ENCODE measurements around the gene TMPRSS3. TPM values are rescaled to one million over a fixed set of nuclear protein-coding genes. Genes with fewer than 3 reads are reported as not detected.

TMPRSS3 gene
- polyA plus RNA-seq, 1 experiment: not detected

GRCh38 chr21:42366292-42367010 is 29.4 kb downstream of the TMPRSS3 start, which contains the start of gene TFF1:
TSS of gene TFF1 (minus strand) at chr21:42366535. CDS start at chr21:42366495, 40 bp downstream.
- no peaks in the 10 kb centered on the region for H3K27me3 ChIP-seq (ENCODE audit: control insufficient read depth, insufficient read depth, low read length)
- no peaks in the 10 kb centered on the region for H3K36me3 ChIP-seq (ENCODE audit: control insufficient read depth, insufficient read depth, low read length)
- POLR2A ChIA-PET: no interaction called here
- no peak within 1 kb of the TSS for H3K4me3 ChIP-seq (ENCODE audit: low read depth, low read length)
- CTCF ChIA-PET: no interaction called here
- DNase-seq (ENCODE audit: low read depth): no peak
- TF ChIP-seq CTCF (IDR thresholded peaks at IDR 0.05; ENCODE audit: insufficient read depth, low read depth, low read length): no peak

GRCh38 chr21:42365770-42366169 is 30.1 kb downstream of the TMPRSS3 start:
- ChIA-PET POLR2A (no interaction called here), CTCF (no interaction called here)
- no peak for TF ChIP-seq CTCF (IDR thresholded peaks at IDR 0.05; ENCODE audit: insufficient read depth, low read depth, low read length)
- DNase-seq (ENCODE audit: low read depth): no peak
- Histone ChIP-seq H3K4me3 (ENCODE audit: low read depth, low read length) (no peak overlapping the region), H3K36me3 (ENCODE audit: control insufficient read depth, insufficient read depth, low read length) (no peaks in the 10 kb centered on the region), H3K27me3 (ENCODE audit: control insufficient read depth, insufficient read depth, low read length) (no peaks in the 10 kb centered on the region)

- Histone ChIP-seq H3K4me3 (ENCODE audit: low read depth, low read length) (no peak overlapping the region), H3K27me3 (ENCODE audit: control insufficient read depth, insufficient read depth, low read length) (no peaks in the 10 kb centered on the region), H3K36me3 (ENCODE audit: control insufficient read depth, insufficient read depth, low read length) (no peaks in the 10 kb centered on the region)
- CTCF ChIA-PET: no interaction called here
- no peak for DNase-seq (ENCODE audit: low read depth)
- POLR2A ChIA-PET: no interaction called here
- no peak for TF ChIP-seq CTCF (IDR thresholded peaks at IDR 0.05; ENCODE audit: insufficient read depth, low read depth, low read length)
These were observed 31.5 kb downstream of the TMPRSS3 start for GRCh38 chr21:42364304-42364865.

GRCh38 chr21:42363312-42363711 is 32.5 kb downstream of the TMPRSS3 start:
- ChIA-PET CTCF (interaction anchor here (1.3 kb wide), 1 partner anchor 18 kb away, joined by 3 read pairs; no protein-coding TSS in a partner anchor), POLR2A (no interaction called here)
- DNase-seq (ENCODE audit: low read depth): no peak
- H3K36me3 ChIP-seq (ENCODE audit: control insufficient read depth, insufficient read depth, low read length): no peaks in the 10 kb centered on the region
- no peaks in the 10 kb centered on the region for H3K27me3 ChIP-seq (ENCODE audit: control insufficient read depth, insufficient read depth, low read length)
- H3K4me3 ChIP-seq (ENCODE audit: low read depth, low read length): no peak overlapping the region
- no peak for TF ChIP-seq CTCF (IDR thresholded peaks at IDR 0.05; ENCODE audit: insufficient read depth, low read depth, low read length)

- TF ChIP-seq CTCF (IDR thresholded peaks at IDR 0.05; ENCODE audit: insufficient read depth, low read depth, low read length): no peak
- Histone ChIP-seq H3K27me3 (ENCODE audit: control insufficient read depth, insufficient read depth, low read length) (no peaks in the 10 kb centered on the region), H3K4me3 (ENCODE audit: low read depth, low read length) (no peak overlapping the region), H3K36me3 (ENCODE audit: control insufficient read depth, insufficient read depth, low read length) (no peaks in the 10 kb centered on the region)
- CTCF ChIA-PET: interaction anchor here (1.3 to 1.5 kb wide), 2 partner anchors 16 to 19 kb away, joined by 3 read pairs; no protein-coding TSS in a partner anchor
- DNase-seq (ENCODE audit: low read depth): no peak
- POLR2A ChIA-PET: no interaction called here
These were observed 33.2 kb downstream of the TMPRSS3 start for GRCh38 chr21:42362700-42363099.

All from BJ (cell line).